NCI-H2196 (cell line): ENCODE measurements around the gene PITPNM3.
"Not testable (repeated sequence)": the region's sequence is repeated elsewhere in the genome, so short reads cannot be mapped to it uniquely, and the experiment has no call there.

ENCODE experiments used
- DNase-seq: peaks from one replicate; lab custom pipeline; 2025; ENCODE audit not compliant: unreplicated experiment; lab: John Stamatoyannopoulos, UW

The PITPNM3 gene

DNA sequence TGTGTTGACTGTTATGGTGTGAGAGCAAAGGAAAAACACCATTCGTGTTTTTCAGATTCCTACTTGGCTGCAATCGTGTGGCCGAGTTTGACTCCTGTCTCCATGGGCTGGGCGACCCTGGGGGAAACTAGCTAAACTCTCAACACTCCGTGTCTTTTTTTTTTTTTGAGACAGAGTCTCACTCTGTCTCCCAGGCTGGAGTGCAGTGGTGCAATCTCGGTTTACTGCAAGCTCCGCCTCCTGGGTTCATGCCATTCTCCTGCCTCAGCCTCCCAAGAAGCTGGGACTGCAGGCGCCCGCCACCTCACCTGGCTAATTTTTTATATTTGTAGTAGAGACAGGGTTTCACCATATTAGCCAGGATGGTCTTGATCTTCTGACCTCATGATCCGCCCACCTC lies 73.6 kb downstream of the PITPNM3 start:
- DNase-seq, result not testable (repeated sequence)

GRCh38 chr17:6482105-6482455 lies 74.3 kb downstream of the PITPNM3 start:
- no peak for DNase-seq

DNA sequence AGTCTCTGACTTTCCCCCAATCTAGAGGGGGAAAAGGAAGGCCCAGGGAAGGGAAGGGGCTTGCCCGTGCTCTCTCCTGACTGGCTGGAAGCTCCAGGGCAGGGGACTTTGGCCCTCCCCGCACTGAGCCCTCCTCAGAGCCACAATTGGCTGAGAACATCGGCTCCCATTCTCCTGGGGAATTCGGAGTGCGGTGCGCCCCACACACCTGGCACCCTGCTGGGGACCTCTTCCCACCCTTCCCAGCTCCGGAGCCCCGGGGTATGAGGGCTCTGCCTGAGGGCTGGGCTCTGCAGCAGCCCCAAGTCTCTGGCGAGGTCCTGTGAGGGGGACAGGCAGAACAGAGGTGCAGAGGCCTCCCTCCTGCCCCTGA lies 76.1 kb downstream of the PITPNM3 start:
- DNase-seq, result no peak

GRCh38 chr17:6479622-6480302 lies 76.6 kb downstream of the PITPNM3 start:
- DNase-seq, result no peak

DNA sequence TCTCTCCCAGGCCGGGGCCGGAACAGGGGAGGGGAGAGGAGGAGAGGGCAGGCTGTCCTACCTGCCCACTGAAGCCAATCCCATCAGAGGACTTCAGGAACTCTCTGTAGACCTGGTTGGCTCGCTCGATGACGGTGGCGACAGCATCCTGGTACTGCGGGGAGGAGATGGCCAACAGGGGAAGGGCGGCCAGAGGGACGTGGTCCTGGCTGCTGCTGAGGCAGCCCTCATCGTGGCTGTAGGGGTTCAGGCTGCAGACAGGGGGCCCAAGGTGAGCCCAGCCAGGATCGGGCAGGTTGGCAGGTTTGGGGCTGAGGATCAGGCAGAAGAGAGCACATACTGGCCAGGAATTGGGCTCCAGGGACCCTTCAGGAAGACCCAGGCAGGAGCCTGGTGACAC lies 77.9 kb downstream of the PITPNM3 start:
- no peak for DNase-seq

- no peak for DNase-seq
Observed at GRCh38 chr17:6477831-6478383, 78.4 kb downstream of the PITPNM3 start.

GRCh38 chr17:6476810-6477179 lies 79.6 kb downstream of the PITPNM3 start:
- no peak for DNase-seq

DNA sequence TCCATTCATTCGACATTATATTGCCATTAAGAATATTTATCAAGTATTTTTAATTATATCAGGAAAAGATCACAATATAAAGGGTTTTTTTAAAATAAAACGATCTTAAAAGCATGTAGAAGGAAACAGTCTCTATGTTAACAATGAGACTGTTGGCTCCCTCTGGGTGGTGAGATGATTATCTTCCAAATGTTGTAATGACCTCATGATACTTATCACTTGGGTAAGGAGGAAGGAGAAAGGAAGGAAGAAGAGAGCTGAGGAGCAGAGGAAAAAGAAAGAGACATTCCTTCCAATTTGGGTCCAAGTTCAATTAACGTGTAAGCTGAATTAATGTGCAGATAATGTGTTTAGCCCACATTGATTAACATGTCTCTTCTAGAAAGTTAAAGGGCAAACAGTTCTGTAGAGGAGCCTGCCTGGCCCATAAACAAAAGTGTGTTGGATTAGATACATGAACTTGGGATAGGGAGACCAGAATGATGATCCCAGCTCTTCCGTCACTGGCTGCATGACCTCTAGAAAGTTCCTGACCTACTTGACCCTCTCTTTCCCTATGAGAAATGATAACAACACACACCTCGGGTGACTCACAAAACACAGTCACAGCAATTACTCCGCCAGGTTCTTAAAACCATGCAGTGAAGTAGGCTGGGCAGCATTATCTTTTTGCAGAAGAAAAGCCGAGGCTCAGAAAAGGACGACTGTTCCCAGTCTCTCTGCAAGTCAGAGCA lies 80.1 kb downstream of the PITPNM3 start:
- DNase-seq, result no peak

DNA sequence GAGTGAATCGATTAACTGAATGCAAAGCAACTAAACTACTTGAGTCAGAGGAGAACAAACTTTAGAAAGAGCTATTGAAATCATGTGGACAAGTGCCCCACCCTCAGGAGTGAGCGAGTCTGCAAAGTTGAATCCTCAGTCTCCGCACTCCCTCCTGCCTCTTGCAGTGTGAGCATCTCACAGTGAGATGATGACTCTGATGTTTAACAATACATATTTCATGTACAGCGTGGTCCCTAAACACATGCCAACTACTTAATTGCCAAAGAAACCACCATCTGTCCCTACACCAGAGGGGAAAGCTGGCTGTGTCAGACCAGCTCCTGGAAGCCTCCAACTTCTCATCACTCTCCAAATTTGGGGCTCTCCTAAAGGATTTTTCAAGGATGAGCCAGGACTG lies 80.9 kb downstream of the PITPNM3 start:
- DNase-seq, result no peak

DNA sequence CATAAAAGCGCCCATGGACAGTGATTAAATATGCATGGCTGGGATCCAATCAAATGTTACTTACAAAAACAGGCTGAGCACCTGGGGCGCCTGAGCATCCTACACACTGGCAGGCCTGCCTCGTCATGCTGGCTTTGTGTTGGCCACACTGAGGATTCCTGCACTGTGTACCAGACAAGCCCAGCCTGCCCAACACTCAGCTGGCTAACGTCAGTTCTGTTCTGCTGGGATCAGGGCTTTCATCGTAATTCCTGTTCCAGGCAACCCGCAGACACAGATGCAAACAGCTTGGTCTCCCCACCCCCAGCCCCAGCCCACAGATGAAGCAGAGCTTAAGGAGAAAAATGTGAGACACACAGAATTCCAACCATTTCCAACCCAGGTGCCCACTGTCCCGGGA lies 81.4 kb downstream of the PITPNM3 start:
- no peak for DNase-seq

GRCh38 chr17:6474376-6474775 lies 82.0 kb downstream of the PITPNM3 start:
- no peak for DNase-seq

DNA sequence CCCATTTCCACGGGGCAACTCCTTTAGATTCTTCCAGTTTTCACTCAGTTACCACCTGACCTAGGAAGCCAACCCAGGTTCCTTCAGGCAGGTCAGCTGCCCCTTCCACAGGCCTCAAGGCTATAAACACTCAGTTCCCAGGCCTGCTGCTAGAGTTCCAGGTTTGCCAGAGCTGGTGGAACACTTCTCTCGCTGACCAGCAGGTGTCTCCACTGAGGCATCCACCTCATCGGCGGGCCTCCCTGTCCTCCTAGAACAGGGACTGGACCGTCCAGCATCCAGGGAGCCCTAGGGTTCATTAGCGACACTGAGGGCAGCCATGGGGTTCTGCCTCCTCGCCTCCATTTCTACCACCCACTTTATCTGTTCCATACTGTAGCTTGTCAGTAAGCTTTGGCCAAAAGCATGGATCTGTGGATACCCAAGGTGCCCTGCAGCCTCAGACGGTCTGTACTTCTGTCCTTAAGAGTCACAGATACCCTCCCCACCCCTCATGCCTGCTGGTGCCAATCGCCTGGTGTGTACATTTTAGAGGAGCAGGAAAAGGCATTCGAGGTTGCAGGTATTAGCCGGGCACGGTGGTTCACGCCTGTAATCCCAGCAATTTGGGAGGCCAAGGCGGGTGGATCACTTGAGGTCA lies 83.1 kb downstream of the PITPNM3 start:
- DNase-seq, result peak; percentile 36

GRCh38 chr17:6472517-6472916 lies 83.8 kb downstream of the PITPNM3 start:
- DNase-seq, result no peak

DNA sequence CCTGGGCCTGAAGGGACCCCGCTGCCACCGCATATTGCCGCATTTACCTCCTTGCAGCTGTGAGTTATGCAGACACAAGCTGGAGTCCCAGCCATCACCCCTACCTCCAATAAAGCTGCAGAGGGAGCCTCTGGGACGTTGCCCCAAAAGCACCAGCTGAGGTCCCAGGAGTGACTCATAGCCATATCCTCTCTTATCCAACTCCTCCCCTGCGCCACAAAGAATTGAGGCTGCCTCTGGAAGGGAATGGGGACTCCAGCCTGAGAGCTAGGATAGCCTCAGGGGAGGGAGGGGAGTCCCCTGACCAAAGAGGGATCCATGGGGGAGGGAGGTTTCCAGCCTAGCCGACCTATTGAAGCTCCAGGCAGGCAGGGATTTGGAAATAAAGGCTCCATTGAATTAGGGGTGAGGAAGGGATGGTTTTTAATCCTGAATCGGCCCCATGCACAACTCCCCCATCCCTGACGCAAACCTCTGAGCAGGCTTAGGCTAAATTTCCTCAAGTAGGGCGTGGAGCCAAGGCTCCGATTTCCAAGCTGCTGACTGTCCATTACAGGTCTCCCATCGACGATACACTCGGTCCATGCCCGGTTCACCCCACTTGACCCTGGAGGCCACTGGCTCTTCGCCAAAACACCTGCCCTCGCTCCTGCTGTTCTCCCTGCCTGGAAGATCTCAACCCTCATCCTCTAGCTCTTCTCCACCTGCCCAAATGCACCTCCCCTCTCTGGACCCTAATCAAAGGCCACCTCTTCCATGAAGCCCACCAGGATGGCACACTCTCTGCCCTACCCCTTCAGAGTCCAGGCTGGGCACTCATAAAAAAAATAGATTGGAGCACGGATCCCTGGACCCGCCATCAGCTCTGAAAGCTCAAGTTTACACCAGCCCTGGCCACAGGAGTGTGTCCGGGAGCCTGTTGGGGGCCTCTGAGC lies 84.6 kb downstream of the PITPNM3 start:
- DNase-seq, result peak; percentile 12

- DNase-seq, result no peak
Observed at GRCh38 chr17:6470751-6471521, 85.4 kb downstream of the PITPNM3 start.

GRCh38 chr17:6470146-6470718 lies 86.1 kb downstream of the PITPNM3 start:
- DNase-seq, result no peak

- no peak for DNase-seq
Observed at GRCh38 chr17:6468051-6468790, 88.1 kb downstream of the PITPNM3 start.

GRCh38 chr17:6467567-6467966 lies 88.8 kb downstream of the PITPNM3 start:
- DNase-seq, result no peak
